NCI-H2196 treated with DMSO at 0.1 percent for 48 hours (cell line): ENCODE measurements around the gene ATP1A4.
"Not testable (repeated sequence)": the region's sequence is repeated elsewhere in the genome, so short reads cannot be mapped to it uniquely, and the experiment has no call there.

Experiments used
- DNase-seq: peaks from one replicate; lab custom pipeline; 2025; ENCODE audit not compliant: unreplicated experiment; lab: John Stamatoyannopoulos, UW

The ATP1A4 gene

GRCh38 chr1:160122978-160123495, 28.4 kb upstream of the ATP1A4 start:
- DNase-seq, result no peak

DNA sequence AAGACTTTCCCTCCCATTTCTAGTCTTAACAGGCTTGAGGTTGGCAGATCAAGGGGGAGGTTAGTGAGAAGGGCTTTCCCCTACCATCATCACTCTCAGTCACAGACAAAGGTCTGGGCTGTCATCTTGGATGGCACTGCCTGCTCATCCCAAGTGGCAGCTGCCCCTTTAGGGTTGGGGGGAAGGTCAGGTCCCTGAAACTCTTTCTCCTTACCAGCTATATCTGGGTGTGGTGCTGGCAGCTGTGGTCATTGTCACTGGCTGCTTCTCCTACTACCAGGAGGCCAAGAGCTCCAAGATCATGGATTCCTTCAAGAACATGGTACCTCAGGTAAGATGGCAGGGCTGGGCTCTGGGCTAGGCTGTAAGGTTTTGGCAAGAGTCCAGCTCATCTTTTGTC, 27.7 kb upstream of the ATP1A4 start:
- DNase-seq, result no peak

DNA sequence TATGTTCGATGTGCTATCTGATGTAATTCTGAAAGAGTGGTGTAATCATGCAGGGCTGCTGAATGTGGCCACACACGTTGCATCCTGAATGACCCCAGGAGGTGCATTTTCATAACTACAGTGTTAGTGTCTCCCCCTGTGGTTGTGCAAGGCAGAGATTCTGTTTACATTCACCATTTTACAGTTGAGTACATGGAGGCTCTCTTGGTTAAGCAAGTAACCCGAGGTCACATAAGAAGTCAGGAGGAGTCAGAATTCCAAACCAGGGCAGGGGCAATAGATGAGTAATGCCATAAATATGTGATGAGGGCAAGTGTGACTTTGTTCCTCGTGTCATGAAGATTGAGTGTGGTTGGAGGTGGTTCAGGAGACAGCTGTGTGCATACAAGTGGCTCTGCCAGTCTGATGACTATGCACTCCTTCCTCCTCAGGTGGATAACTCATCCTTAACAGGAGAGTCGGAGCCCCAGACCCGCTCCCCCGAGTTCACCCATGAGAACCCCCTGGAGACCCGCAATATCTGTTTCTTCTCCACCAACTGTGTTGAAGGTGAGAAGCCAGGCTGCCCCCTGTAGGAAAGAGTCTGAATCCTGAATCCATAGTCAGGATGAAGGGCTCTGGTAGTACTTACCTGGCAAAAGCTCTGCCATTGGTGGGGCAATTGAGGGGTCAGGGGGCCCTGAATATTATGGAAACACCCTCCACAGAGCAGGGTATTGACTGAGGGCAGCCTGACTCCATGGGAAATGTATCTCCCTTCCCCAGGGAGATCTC, 26.5 kb upstream of the ATP1A4 start:
- DNase-seq, result no peak

DNA sequence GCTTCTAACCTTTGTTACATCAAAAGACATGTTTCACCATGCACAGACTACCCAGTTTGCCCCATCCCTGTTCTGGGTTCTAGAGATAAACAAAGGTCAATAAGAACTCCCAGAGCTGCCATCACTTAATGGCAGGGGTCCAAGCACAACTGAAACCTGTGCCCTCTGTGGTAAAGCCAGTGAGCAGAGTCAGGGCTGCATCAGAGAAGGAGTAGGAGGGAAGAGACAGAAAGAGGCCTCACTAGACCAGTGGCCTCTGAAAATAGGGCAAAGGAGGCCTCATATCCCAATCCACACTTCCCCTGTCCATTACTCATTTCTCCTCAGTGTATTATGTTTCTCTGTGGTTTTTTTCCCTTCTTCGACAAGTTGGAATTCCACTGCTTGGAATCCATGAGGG, 25.7 kb upstream of the ATP1A4 start:
- no peak for DNase-seq

DNA sequence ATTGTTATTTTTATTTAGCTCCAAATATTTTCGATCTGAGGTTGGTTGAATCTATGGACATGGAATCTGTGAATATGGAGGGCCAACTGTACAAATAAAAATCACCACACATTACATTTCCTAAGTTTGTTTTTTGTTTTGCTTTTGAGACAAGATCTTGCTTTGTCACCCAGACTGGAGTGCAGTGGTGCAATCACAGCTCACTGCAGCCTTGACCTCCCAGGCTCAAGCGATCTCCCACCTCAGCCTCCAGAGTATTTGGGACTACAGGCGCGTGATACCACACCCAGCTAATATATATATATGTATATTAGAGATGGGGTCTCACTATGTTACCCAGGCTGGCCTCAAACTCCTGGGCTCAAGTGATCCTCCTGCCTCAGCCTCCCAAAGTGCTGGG, 25.1 kb upstream of the ATP1A4 start:
- DNase-seq, result not testable (repeated sequence)

- DNase-seq, result no peak
Observed at GRCh38 chr1:160127381-160127780, 24.0 kb upstream of the ATP1A4 start.

- DNase-seq, result no peak
Observed at GRCh38 chr1:160127865-160128523, 23.4 kb upstream of the ATP1A4 start.

DNA sequence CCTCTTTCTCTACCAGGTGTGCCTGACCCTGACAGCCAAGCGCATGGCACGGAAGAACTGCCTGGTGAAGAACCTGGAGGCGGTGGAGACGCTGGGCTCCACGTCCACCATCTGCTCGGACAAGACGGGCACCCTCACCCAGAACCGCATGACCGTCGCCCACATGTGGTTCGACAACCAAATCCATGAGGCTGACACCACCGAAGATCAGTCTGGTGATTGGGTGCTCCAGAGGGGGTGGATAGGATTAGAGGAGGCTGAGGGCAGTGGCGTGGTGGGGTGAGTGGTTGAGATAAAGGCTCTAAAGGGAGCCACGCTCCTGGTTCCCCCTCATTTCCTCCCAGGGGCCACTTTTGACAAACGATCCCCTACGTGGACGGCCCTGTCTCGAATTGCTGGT, 22.8 kb upstream of the ATP1A4 start:
- DNase-seq, result no peak

DNA sequence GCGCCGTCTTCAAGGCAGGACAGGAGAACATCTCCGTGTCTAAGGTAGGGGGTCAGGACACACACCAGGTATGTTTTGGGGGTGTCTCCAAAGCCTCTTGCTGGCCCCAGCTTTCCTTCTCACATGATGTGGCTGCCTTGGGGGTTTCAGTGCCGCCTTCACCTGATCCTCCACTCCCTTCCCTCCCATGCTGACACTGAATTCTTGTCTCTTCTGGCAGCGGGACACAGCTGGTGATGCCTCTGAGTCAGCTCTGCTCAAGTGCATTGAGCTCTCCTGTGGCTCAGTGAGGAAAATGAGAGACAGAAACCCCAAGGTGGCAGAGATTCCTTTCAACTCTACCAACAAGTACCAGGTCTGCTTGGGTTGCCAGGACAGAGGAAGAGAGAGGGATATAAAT, 22.4 kb upstream of the ATP1A4 start:
- no peak for DNase-seq

GRCh38 chr1:160129558-160129957, 21.8 kb upstream of the ATP1A4 start:
- DNase-seq, result no peak

- no peak for DNase-seq
Observed at GRCh38 chr1:160129966-160130365, 21.4 kb upstream of the ATP1A4 start.

GRCh38 chr1:160130486-160130885, 20.9 kb upstream of the ATP1A4 start:
- no peak for DNase-seq

DNA sequence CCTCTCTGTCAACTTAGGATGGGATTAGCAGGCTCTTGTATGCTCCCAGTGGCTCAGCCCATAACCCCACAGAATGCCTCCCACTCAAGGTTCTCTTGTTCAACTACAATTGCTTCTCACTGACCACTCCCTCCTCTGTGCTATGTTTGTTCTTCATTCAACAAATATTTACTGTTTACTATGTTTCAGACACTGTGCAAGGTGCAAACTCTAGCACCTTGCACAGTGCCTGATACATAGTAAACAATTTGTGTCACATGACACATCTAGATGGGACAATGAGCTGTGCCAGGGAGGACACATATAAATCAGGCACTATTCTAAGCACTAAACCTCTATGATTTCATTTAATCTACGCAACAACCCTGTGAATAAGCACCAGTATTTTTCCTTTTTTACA, 20.5 kb upstream of the ATP1A4 start:
- no peak for DNase-seq

- DNase-seq, result no peak
Observed at GRCh38 chr1:160131803-160132565, 19.4 kb upstream of the ATP1A4 start.

- no peak for DNase-seq
Observed at GRCh38 chr1:160133990-160134770, 17.2 kb upstream of the ATP1A4 start.

DNA sequence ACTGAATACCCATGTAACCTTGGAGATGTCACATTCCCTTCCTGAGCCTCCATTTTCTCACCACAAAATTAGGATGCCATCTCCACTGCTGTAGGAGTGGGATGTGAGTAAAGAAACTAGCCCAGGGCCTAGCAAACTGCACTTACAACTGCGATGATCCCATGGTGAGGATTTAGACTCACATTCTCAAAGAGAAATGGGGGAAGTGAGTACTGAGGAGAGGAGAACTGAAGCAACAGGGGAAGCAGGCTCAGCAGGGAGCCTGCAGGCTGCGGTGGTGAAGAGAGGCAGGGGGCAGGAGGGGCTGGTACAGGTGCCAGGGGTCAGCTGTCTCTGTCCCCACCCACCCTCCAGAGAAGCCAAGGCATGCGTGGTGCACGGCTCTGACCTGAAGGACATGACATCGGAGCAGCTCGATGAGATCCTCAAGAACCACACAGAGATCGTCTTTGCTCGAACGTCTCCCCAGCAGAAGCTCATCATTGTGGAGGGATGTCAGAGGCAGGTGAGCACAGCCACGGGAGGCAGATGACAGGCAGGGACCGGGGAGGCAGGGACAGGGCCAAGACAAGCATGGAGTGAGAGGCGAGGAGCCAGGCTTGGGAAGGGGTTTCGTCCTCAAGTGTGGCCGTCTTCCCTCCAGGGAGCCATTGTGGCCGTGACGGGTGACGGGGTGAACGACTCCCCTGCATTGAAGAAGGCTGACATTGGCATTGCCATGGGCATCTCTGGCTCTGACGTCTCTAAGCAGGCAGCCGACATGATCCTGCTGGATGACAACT, 16.4 kb upstream of the ATP1A4 start:
- DNase-seq, result no peak

DNA sequence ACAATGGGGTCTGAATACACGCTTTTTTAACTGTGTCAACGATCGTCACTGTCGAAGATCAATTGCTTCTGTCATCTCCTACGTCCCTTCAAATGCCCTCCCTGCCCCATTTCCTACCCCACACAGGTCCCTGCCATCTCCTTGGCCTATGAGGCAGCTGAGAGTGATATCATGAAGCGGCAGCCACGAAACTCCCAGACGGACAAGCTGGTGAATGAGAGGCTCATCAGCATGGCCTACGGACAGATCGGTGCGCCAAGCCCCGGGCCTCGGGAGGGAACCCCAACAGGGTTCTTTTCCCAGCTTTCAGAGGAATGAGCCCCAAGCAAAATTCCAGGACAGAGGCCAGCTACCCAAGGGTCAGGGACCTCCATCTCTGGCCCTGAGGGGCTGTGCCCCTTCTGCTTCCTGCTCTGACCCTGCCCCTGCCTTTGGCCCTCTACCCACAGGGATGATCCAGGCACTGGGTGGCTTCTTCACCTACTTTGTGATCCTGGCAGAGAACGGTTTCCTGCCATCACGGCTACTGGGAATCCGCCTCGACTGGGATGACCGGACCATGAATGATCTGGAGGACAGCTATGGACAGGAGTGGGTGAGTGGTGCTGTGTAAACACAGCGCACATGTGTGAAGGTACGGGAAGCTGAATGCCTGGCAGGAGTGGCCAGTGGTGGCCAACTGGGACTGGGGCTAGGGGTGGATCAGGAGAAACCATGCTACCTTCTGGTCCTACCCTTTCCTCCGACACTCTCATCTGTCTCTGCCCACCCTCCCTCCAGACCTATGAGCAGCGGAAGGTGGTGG, 15.1 kb upstream of the ATP1A4 start:
- DNase-seq, result no peak

DNA sequence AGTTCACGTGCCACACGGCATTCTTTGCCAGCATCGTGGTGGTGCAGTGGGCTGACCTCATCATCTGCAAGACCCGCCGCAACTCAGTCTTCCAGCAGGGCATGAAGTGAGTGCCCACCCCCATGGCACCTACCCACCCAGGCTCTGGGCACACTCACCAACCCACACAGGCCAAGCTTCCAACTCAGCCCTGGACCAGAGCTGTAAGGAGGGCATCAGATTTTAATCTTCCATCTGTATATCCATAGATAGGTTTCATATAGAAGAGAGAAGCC, 14.5 kb upstream of the ATP1A4 start:
- DNase-seq, result no peak

GRCh38 chr1:160137216-160137862, 14.1 kb upstream of the ATP1A4 start:
- no peak for DNase-seq
